Tibial nerve (tissue), 3 donors: ENCODE results near the gene NTPCR.

Experiments
- CTCF ChIP-seq, 5 experiments: fragments of 200-600 bp in 3 of 5; fragments of 450-650 bp in 2 of 5; sonication (generic) in 3 of 5; IDR thresholded peaks; one replicate each; pipeline ENCODE4 v1.5.1; 2016 to 2019; ENCODE audit warnings: antibody characterized with exemption in 5 of 5, mild to moderate bottlenecking in 3 of 5, moderate library complexity in 2 of 5
- POLR2A ChIP-seq, 2 donors: fragments of 450-650 bp; IDR thresholded peaks; one replicate each; pipeline ENCODE4 v1.6.1; 2017; ENCODE audit warnings: antibody characterized with exemption in 2 of 2, mild to moderate bottlenecking in 2 of 2, moderate library complexity in 2 of 2

- TF ChIP-seq CTCF (IDR thresholded peaks at IDR 0.05) (no peak), POLR2A (IDR thresholded peaks at IDR 0.05) (no peak)
Measured at GRCh38 chr1:232978091-232978634, 27.8 kb downstream of the NTPCR start.
